Ovary (tissue), 3 donors: Measurements from ENCODE around the gene MSMP.

ENCODE experiments used
- EP300 ChIP-seq: sonication (generic); formaldehyde crosslinking; IDR thresholded peaks from one replicate; pipeline ENCODE4 v1.6.1; 2017; ENCODE audit warnings: antibody characterized with exemption
- POLR2A ChIP-seq: fragments of 450-650 bp; IDR thresholded peaks from one replicate; pipeline ENCODE4 v1.6.1; 2017; ENCODE audit warnings: antibody characterized with exemption, mild to moderate bottlenecking, moderate library complexity
- TF ChIP-seq, protein P1 (sequence below), 3 donors: fragments of 450-650 bp in 2 of 3; fragments of 200-600 bp in 1 of 3; IDR thresholded peaks; one replicate each; pipeline versions ENCODE4 v1.5.1 to v1.8.0; 2016 to 2022; ENCODE audit warnings: antibody characterized with exemption in 3 of 3, mild to moderate bottlenecking in 1 of 3
- donor health status: DM: no; HTN: no; CAD: no.

DNA sequence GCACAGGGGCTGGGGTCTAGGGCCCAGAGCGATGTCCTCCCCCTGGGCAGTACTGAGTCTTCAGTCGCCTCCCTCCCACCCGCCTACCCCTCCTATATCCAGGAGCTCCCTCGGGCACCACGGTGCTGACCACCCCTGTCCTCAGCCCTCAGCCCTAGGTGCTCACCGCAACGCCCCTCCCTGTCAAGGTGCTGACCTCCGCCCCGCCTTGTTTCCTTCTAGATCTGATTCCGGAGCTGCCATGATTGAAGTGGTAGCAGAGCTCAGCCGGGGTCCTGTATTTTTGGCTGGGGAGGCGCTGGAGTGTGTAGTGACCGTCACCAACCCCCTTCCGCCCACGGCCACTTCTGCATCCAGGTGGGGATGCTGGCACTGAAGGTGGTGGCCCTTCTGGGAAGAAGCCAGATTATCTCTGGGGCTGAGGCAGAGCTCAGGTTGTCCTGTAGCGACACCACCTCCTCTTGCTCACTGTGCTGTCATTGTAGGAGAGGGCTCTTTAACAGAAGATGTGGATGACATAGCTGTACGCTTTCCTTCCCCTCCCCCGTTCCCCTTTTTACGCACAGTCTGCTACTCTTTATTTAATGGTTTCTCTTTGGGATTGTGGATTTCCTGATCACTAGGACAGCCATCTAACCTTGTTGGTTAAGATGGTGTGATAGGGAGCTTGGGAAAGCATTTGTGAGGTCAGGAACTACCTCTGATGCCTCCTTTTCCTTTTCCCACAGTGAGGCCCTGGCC is 4.4 kb downstream of the MSMP start:
- TF ChIP-seq POLR2A (no peak), EP300 (no peak)
- TF ChIP-seq, protein P1, sequence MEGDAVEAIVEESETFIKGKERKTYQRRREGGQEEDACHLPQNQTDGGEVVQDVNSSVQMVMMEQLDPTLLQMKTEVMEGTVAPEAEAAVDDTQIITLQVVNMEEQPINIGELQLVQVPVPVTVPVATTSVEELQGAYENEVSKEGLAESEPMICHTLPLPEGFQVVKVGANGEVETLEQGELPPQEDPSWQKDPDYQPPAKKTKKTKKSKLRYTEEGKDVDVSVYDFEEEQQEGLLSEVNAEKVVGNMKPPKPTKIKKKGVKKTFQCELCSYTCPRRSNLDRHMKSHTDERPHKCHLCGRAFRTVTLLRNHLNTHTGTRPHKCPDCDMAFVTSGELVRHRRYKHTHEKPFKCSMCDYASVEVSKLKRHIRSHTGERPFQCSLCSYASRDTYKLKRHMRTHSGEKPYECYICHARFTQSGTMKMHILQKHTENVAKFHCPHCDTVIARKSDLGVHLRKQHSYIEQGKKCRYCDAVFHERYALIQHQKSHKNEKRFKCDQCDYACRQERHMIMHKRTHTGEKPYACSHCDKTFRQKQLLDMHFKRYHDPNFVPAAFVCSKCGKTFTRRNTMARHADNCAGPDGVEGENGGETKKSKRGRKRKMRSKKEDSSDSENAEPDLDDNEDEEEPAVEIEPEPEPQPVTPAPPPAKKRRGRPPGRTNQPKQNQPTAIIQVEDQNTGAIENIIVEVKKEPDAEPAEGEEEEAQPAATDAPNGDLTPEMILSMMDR (IDR thresholded peaks at IDR 0.05) = no peak
